ENCODE data around the gene ACACA. TPM values are rescaled to one million over a fixed set of nuclear protein-coding genes. Genes with fewer than 3 reads are reported as not detected.

ACACA gene
- polyA plus RNA-seq, 3 donors, result 37.2 to 43.9 (median 43.6) TPM

GRCh38 chr17:37068266-37068665, 338.4 kb downstream of the ACACA start:
- no peak for DNase-seq (ENCODE audit: extremely low read depth in 1 of 11, low read depth in 9 of 11, low spot score in 4 of 11)

GRCh38 chr17:37067555-37068111, 339.0 kb downstream of the ACACA start:
- no peak for DNase-seq (ENCODE audit: extremely low read depth in 1 of 11, low read depth in 9 of 11, low spot score in 4 of 11)

- DNase-seq (ENCODE audit: extremely low read depth in 1 of 11, low read depth in 9 of 11, low spot score in 4 of 11), result no peak
Observed at GRCh38 chr17:37066322-37067255, 340.0 kb downstream of the ACACA start.

- no peak for DNase-seq (ENCODE audit: extremely low read depth in 1 of 11, low read depth in 9 of 11, low spot score in 4 of 11)
Observed at GRCh38 chr17:37065486-37066321, 340.9 kb downstream of the ACACA start.

- no peak for DNase-seq (ENCODE audit: extremely low read depth in 1 of 11, low read depth in 9 of 11, low spot score in 4 of 11)
Observed at GRCh38 chr17:37064956-37065355, 341.7 kb downstream of the ACACA start.

- DNase-seq (ENCODE audit: extremely low read depth in 1 of 11, low read depth in 9 of 11, low spot score in 4 of 11), result no peak
Observed at GRCh38 chr17:37064206-37064605, 342.4 kb downstream of the ACACA start.

GRCh38 chr17:37062021-37062420, 344.6 kb downstream of the ACACA start:
- no peak for DNase-seq (ENCODE audit: extremely low read depth in 1 of 11, low read depth in 9 of 11, low spot score in 4 of 11)

GRCh38 chr17:37060928-37061327, 345.7 kb downstream of the ACACA start:
- no peak for DNase-seq (ENCODE audit: extremely low read depth in 1 of 11, low read depth in 9 of 11, low spot score in 4 of 11)

GRCh38 chr17:37060094-37060493, 346.5 kb downstream of the ACACA start:
- DNase-seq (ENCODE audit: extremely low read depth in 1 of 11, low read depth in 9 of 11, low spot score in 4 of 11), result no peak

- DNase-seq (ENCODE audit: extremely low read depth in 1 of 11, low read depth in 9 of 11, low spot score in 4 of 11), result no peak
Observed at GRCh38 chr17:37059493-37059892, 347.1 kb downstream of the ACACA start.

- no peak for DNase-seq (ENCODE audit: extremely low read depth in 1 of 11, low read depth in 9 of 11, low spot score in 4 of 11)
Observed at GRCh38 chr17:37056622-37057021, 350.0 kb downstream of the ACACA start.

GRCh38 chr17:37054894-37055293, 351.7 kb downstream of the ACACA start:
- no peak for DNase-seq (ENCODE audit: extremely low read depth in 1 of 11, low read depth in 9 of 11, low spot score in 4 of 11)

GRCh38 chr17:37052450-37052849, 354.2 kb downstream of the ACACA start:
- no peak for DNase-seq (ENCODE audit: extremely low read depth in 1 of 11, low read depth in 9 of 11, low spot score in 4 of 11)

GRCh38 chr17:37051833-37052232, 354.8 kb downstream of the ACACA start:
- peak in 1 of 11 donors; percentile 50 for DNase-seq (ENCODE audit: extremely low read depth in 1 of 11, low read depth in 9 of 11, low spot score in 4 of 11)

- no peak for DNase-seq (ENCODE audit: extremely low read depth in 1 of 11, low read depth in 9 of 11, low spot score in 4 of 11)
Observed at GRCh38 chr17:37051381-37051780, 355.3 kb downstream of the ACACA start.

GRCh38 chr17:37050920-37051319, 355.7 kb downstream of the ACACA start:
- no peak for DNase-seq (ENCODE audit: extremely low read depth in 1 of 11, low read depth in 9 of 11, low spot score in 4 of 11)

GRCh38 chr17:37048811-37049210, 357.8 kb downstream of the ACACA start:
- DNase-seq (ENCODE audit: extremely low read depth in 1 of 11, low read depth in 9 of 11, low spot score in 4 of 11), result no peak

GRCh38 chr17:37047631-37048104, 359.0 kb downstream of the ACACA start:
- DNase-seq (ENCODE audit: extremely low read depth in 1 of 11, low read depth in 9 of 11, low spot score in 4 of 11), result peak; percentile 69 to 86 (median 77)

- no peak for DNase-seq (ENCODE audit: extremely low read depth in 1 of 11, low read depth in 9 of 11, low spot score in 4 of 11)
Observed at GRCh38 chr17:37045351-37045922, 361.2 kb downstream of the ACACA start.

Measured in renal cortex interstitium (tissue), 11 donors.